Activated naive CD4-positive, alpha-beta T cell treated with anti-CD3 and anti-CD28 coated beads, Interleukin-2, amount 50 U/mL, for 72 hours (primary cell): ENCODE results near the gene CACFD1. TPM values are rescaled to one million over a fixed set of nuclear protein-coding genes. Genes with fewer than 3 reads are reported as not detected.

Experiments used
- ATAC-seq, 2 donors: fragments of 150-1000 bp; cut with Tn5 transposase; 2 replicates each; pipeline ENCODE4 v1.10.0; 2021; ENCODE audit warnings: mild to moderate bottlenecking in 2 of 2, moderate library complexity in 2 of 2
- DNase-seq, 2 donors: peaks; one replicate each; pipeline ENCODE4 v3.0.0; 2021 to 2022; ENCODE audit warnings: low spot score in 2 of 2
- H3K27ac Mint-ChIP-seq, 2 donors: one replicate each; pipeline ENCODE4 v1.8.0; 2022; ENCODE audit warnings: mild to moderate bottlenecking in 2 of 2, mixed read lengths in 2 of 2
- H3K36me3 Mint-ChIP-seq, 2 donors: one replicate each; pipeline ENCODE4 v1.8.0; 2022; ENCODE audit warnings: mixed read lengths in 2 of 2
- H3K9me3 Mint-ChIP-seq, 2 donors: one replicate each; pipeline ENCODE4 v1.8.0; 2022; ENCODE audit warnings: mixed read lengths in 2 of 2
- total RNA-seq, 2 donors: library from RNA; stranded (reverse); gene quantifications; one replicate each; pipeline ENCODE4 v1.2.3, GENCODE V29; 2022

Gene CACFD1
- total RNA-seq, 2 donors from 2014 or later = 0.37 to 2.3 TPM

- Mint-ChIP-seq H3K27ac (no peak overlapping the region), H3K36me3 (no peaks in the 10 kb centered on the region), H3K9me3 (no peaks in the 10 kb centered on the region)
- DNase-seq (no peak), ATAC-seq (no peak)
Observed at GRCh38 chr9:133455936-133456335, 3.8 kb upstream of the CACFD1 start.

DNA sequence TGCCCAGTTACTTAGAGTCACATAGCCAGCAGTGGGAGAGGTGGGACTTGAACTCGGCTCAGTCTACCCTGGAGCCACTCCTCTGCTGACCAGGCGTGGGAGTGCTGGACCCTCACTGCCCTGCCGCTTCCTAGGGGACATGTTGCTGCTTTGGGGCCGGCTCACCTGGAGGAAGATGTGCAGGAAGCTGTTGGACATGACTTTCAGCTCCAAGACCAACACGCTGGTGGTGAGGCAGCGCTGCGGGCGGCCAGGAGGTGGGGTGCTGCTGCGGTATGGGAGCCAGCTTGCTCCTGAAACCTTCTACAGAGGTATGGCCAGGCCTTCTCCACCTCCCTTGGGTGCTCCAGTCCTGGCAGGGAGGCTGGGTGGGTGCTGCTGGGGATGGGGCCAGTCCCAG, 3.4 kb upstream of the CACFD1 start:
- ATAC-seq (no peak), DNase-seq (no peak)
- no peak overlapping the region for H3K27ac Mint-ChIP-seq
- H3K9me3 Mint-ChIP-seq = no peaks in the 10 kb centered on the region
- H3K36me3 Mint-ChIP-seq = no peaks in the 10 kb centered on the region

DNA sequence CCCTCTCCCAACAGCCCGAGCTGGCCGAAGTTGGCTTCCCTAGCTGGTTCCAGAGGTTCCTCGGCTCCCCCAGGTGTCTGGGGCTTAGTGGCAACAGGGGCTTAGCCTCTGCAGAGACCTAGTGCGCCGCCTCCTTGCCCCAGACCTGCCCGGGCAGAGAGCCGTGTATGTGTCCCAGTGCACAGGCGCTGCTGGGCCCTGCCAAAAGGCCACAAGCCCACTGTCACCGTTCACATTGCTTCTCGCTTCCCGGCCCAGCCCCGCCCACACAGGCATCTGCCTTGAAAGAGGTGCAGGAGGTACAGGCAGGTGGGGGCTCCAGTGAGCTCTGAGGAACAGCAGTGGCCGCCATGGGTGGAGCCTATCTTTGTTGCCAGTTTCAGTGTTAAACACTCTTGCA, 2.5 kb upstream of the CACFD1 start:
- DNase-seq (no peak), ATAC-seq (no peak)
- no peak overlapping the region for H3K27ac Mint-ChIP-seq
- no peaks in the 10 kb centered on the region for H3K36me3 Mint-ChIP-seq
- no peaks in the 10 kb centered on the region for H3K9me3 Mint-ChIP-seq

- ATAC-seq = no peak
- H3K27ac Mint-ChIP-seq = no peak overlapping the region
- H3K9me3 Mint-ChIP-seq = no peaks in the 10 kb centered on the region
- no peak for DNase-seq
- no peaks in the 10 kb centered on the region for H3K36me3 Mint-ChIP-seq
Observed at GRCh38 chr9:133457748-133458147, 2.0 kb upstream of the CACFD1 start.

DNA sequence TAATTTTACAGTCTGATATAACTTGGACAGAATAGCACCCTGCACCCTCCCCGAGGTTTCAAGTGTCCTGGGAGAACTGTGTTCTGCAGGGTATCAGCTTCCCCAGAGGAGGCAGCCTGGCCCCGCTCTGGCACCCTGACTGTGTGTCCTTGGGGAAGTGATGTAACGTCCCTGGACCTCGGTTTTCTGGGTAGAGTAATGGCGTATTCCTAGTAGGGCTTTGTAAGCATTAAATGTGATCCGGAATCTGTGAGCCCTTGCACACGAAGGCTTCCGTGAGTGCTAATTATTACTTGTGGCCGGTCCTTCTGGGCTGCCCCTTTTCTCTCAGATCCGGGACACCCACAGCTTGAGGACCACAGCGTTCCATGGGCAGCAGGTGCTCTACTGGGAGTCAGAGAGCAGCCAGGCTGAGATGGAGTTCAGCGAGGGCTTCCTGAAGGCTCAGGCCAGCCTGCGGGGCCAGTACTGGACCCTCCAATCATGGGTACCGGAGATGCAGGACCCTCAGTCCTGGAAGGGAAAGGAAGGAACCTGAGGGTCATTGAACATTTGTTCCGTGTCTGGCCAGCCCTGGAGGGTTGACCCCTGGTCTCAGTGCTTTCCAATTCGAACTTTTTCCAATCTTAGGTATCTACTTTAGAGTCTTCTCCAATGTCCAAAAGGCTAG, 1.0 kb upstream of the CACFD1 start:
- ATAC-seq (no peak), DNase-seq (no peak)
- Mint-ChIP-seq H3K9me3 (no peaks in the 10 kb centered on the region), H3K36me3 (no peaks in the 10 kb centered on the region), H3K27ac (no peak overlapping the region)

- Mint-ChIP-seq H3K27ac (peak overlapping the region in 1 of 2 donors; percentile 85), H3K36me3 (no peaks in the 10 kb centered on the region), H3K9me3 (no peaks in the 10 kb centered on the region)
- DNase-seq (no peak), ATAC-seq (no peak)
Observed at GRCh38 chr9:133460405-133461175, 812 bp downstream of the CACFD1 start.

GRCh38 chr9:133461975-133462374, 2.2 kb downstream of the CACFD1 start:
- ATAC-seq (no peak), DNase-seq (no peak)
- H3K27ac Mint-ChIP-seq = peak overlapping the region in 1 of 2 donors; percentile 38
- no peaks in the 10 kb centered on the region for H3K9me3 Mint-ChIP-seq
- H3K36me3 Mint-ChIP-seq = no peaks in the 10 kb centered on the region

DNA sequence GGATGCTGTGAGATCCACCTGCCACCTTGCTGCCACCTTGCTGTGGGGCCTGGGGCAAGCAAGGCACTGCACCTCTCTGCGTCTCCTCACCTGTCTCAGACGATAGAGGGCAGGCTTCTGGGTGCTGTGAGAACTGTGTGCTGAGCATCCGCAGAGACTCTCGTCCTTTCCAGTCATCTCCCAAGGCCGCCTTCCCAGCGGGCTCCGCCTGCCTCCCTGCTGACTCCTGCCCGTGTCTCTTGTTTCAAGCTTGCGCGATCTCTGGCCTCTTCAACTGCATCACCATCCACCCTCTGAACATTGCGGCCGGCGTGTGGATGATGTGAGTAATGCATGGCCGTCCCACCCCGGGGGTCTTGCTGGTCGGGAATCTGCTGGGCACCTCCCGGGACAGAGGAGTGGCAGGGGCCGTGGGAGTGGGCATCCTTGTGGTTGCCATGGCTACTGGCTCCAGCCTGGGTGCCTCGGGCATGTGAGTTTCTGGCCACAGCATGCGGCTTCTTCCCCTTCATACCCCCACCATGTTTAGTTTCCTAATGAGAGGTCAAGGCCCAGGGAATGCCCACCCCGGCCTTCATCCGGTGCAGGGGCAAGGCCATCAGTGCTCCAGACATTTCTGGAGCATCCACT, 3.6 kb downstream of the CACFD1 start:
- no peaks in the 10 kb centered on the region for H3K9me3 Mint-ChIP-seq
- no peak overlapping the region for H3K27ac Mint-ChIP-seq
- H3K36me3 Mint-ChIP-seq = no peaks in the 10 kb centered on the region
- DNase-seq = no peak
- ATAC-seq = no peak

- no peaks in the 10 kb centered on the region for H3K36me3 Mint-ChIP-seq
- no peak overlapping the region for H3K27ac Mint-ChIP-seq
- ATAC-seq = no peak
- H3K9me3 Mint-ChIP-seq = no peaks in the 10 kb centered on the region
- DNase-seq = no peak
Observed at GRCh38 chr9:133463864-133464615, 4.3 kb downstream of the CACFD1 start.

DNA sequence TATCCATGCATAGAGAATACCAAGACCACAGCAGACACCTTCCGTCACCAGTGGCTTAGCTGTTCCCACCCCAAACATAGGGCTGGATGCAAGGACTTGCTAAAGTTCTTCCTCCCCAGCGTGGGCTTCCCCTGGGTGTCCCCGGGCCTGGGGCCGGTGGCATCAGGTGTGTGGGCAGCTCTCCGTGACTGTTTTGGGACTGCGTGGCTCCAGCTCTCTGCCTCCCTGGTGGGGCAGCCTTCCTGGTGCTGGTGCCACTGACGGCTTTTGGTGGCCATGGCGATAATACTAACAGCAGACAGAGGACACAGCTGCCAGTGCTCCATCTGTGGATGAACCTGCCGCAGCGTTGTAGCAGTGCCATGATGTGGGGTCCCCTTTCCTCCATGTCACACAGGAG, 4.9 kb downstream of the CACFD1 start:
- DNase-seq = no peak
- no peak overlapping the region for H3K27ac Mint-ChIP-seq
- H3K9me3 Mint-ChIP-seq = no peaks in the 10 kb centered on the region
- ATAC-seq = no peak
- no peaks in the 10 kb centered on the region for H3K36me3 Mint-ChIP-seq

GRCh38 chr9:133465984-133466383, 6.2 kb downstream of the CACFD1 start:
- Mint-ChIP-seq H3K27ac (no peak overlapping the region), H3K36me3 (no peaks in the 10 kb centered on the region), H3K9me3 (no peaks in the 10 kb centered on the region)
- DNase-seq (no peak), ATAC-seq (no peak)

DNA sequence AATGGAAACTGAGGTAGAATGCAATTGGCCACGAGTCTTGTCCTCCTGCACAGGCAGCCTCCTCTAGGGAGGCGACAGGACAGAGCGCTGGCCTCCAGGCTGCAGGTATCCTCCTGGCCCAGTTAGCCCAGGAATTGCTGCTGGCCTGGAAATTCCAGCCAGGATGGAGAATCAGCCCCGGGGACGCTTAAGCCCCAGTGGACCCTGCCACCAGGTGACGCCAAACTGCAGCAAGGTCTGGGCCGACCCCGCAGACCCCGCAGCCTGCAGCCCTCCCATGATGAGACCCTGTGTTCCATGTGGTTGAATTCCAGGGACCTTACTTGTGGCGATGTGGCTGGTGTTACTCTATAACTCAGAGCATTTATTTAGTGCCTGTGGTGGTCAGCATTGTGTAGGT, 7.3 kb downstream of the CACFD1 start:
- no peak overlapping the region for H3K27ac Mint-ChIP-seq
- ATAC-seq (no peak), DNase-seq (no peak)
- H3K36me3 Mint-ChIP-seq = no peaks in the 10 kb centered on the region
- H3K9me3 Mint-ChIP-seq = no peaks in the 10 kb centered on the region

- no peaks in the 10 kb centered on the region for H3K9me3 Mint-ChIP-seq
- ATAC-seq = no peak
- H3K36me3 Mint-ChIP-seq = no peaks in the 10 kb centered on the region
- H3K27ac Mint-ChIP-seq = no peak overlapping the region
- no peak for DNase-seq
Observed at GRCh38 chr9:133468374-133468773, 8.6 kb downstream of the CACFD1 start.

DNA sequence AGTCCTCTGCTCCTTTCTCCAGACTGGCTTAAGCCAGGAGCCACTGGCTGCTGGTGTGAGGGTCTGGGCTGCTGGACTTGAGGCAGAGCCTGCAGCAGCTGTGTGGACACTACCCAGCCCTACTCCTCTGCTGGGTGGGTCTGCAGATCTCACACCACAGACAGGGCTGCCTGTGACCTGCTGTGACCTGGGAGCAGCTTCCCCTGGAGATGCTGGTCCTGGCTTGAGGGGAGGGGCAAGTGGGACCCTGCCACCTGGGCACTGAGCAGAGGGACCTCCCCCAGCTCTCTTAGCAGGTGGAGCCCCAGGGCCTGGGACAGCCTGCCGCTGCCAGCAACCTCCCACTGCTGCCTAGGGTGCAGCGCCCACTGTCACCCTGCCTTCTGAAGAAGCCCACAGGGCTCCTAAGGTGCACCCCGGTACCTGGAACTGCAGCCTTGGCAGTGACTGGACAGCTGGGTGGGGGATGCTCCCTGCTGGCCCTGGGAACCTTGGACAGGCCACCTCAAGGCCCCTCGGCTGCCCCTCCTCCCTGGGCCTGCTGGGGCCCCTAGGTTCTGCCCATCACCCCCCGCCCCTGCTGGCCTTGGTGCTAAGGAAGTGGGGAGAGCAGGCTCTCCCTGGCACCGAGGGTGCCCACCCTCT, 9.1 kb downstream of the CACFD1 start:
- DNase-seq (no peak), ATAC-seq (no peak)
- Mint-ChIP-seq H3K36me3 (no peaks in the 10 kb centered on the region), H3K9me3 (no peaks in the 10 kb centered on the region), H3K27ac (no peak overlapping the region)

GRCh38 chr9:133470427-133470924, 10.7 kb downstream of the CACFD1 start:
- Mint-ChIP-seq H3K36me3 (no peaks in the 10 kb centered on the region), H3K9me3 (no peaks in the 10 kb centered on the region), H3K27ac (no peak overlapping the region)
- DNase-seq = no peak
- ATAC-seq = no peak

DNA sequence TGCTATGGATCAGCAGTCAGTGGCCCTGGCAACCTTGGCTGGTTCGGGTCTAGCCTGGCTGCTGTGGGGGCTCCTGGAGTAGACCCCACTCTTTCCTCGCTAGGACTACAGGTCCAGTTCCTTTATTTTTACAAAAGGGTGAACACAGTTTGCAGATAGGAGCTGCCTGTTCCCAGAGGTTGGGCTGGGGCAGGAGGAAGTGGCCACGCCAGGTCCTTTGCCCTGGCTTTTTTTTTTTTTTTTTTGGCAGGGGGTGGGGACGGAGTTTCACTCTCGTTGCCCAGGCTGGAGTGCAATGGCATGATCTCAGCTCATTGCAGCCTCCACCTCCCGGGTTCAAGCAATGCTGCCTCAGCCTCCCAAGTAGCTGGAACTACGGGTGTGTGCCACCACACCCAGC, 11.2 kb downstream of the CACFD1 start:
- Mint-ChIP-seq H3K9me3 (no peaks in the 10 kb centered on the region), H3K36me3 (no peaks in the 10 kb centered on the region), H3K27ac (no peak overlapping the region)

More for the DNA sequence above, 11.2 kb downstream of the CACFD1 start:
- DNase-seq = no peak
- no peak for ATAC-seq
